Keratinocyte (primary cell): ENCODE data around the gene ZBTB17. TPM values are rescaled to one million over a fixed set of nuclear protein-coding genes. Genes with fewer than 3 reads are reported as not detected.

Experiments
- DNase-seq: peaks from one replicate; pipeline ENCODE4 v3.0.0-alpha.2; 2011; ENCODE audit warnings: low read depth, missing footprints, low spot score
- FAIRE-seq: peaks from 2 replicates; lab custom pipeline; 2011; peaks lifted over from hg19 to GRCh38; lab: Jason Lieb, UNC
- H2AFZ ChIP-seq: 2 replicates; pipeline ENCODE4 v1.6.0; 2012; ENCODE audit warnings: low read length, control low read depth, inconsistent platforms; ENCODE audit not compliant: control insufficient read depth
- H3K27ac ChIP-seq: 2 replicates; pipeline ENCODE4 v1.5.1; 2011; ENCODE audit warnings: low read length; ENCODE audit not compliant: control insufficient read depth, insufficient read depth
- H3K27me3 ChIP-seq: 3 replicates; pipeline ENCODE4 v1.6.0; 2011; ENCODE audit warnings: low read length; ENCODE audit not compliant: control insufficient read depth, insufficient read depth; ENCODE audit errors: extremely low read depth
- H3K36me3 ChIP-seq, 2 experiments: 2 replicates in 1 of 2; 3 replicates in 1 of 2; pipeline ENCODE4 v1.5.1; 2011; ENCODE audit warnings: low read length in 2 of 2, mild to moderate bottlenecking in 1 of 2; ENCODE audit not compliant: control insufficient read depth in 2 of 2, insufficient read depth in 2 of 2; ENCODE audit errors: extremely low read depth in 1 of 2
- H3K4me1 ChIP-seq: 3 replicates; pipeline ENCODE4 v1.5.1; 2011; ENCODE audit warnings: low read length; ENCODE audit not compliant: control insufficient read depth, insufficient read depth; ENCODE audit errors: extremely low read depth
- H3K4me2 ChIP-seq: 3 replicates; pipeline ENCODE4 v1.6.0; 2011; ENCODE audit warnings: low read depth, low read length; ENCODE audit not compliant: control insufficient read depth, insufficient read depth; ENCODE audit errors: extremely low read depth
- H3K4me3 ChIP-seq, 3 experiments: fragments of 200-600 bp in 1 of 3; sonication (generic) in 1 of 3; 2 replicates in 2 of 3; 3 replicates in 1 of 3; pipeline ENCODE4 v1.5.1; 2011 to 2016; ENCODE audit warnings: low read length in 3 of 3, mild to moderate bottlenecking in 3 of 3, control low read depth in 2 of 3, inconsistent platforms in 1 of 3, low read depth in 1 of 3, mixed read lengths in 1 of 3, mixed run types in 1 of 3, moderate library complexity in 1 of 3; ENCODE audit not compliant: control insufficient read depth in 2 of 3, insufficient read depth in 2 of 3; ENCODE audit errors: extremely low read depth in 1 of 3
- H3K79me2 ChIP-seq: 2 replicates; pipeline ENCODE4 v1.6.0; 2012; ENCODE audit warnings: low read length; ENCODE audit not compliant: control insufficient read depth, insufficient read depth
- H3K9ac ChIP-seq: 3 replicates; pipeline ENCODE4 v1.6.0; 2011; ENCODE audit warnings: low read length; ENCODE audit not compliant: control insufficient read depth, insufficient read depth; ENCODE audit errors: extremely low read depth
- H3K9me1 ChIP-seq: 3 replicates; pipeline ENCODE4 v1.6.0; 2011; ENCODE audit warnings: low read length; ENCODE audit not compliant: control insufficient read depth, insufficient read depth; ENCODE audit errors: extremely low read depth
- H3K9me3 ChIP-seq: 2 replicates; pipeline ENCODE4 v1.5.1; 2012; ENCODE audit warnings: low read depth, low read length; ENCODE audit not compliant: control insufficient read depth
- H4K20me1 ChIP-seq: 3 replicates; pipeline ENCODE4 v1.6.0; 2011; ENCODE audit warnings: low read length; ENCODE audit not compliant: control insufficient read depth, insufficient read depth; ENCODE audit errors: extremely low read depth
- EZH2 ChIP-seq: IDR thresholded peaks from one replicate; pipeline ENCODE4 v1.6.1; 2012; ENCODE audit warnings: inconsistent platforms, mild to moderate bottlenecking, low read length, moderate library complexity
- dilution Hi-C: fragments of 300-500 bp; cut with MboI; formaldehyde crosslinking; loops from one replicate; pipeline ENCODE4 v1.7.0; 2020; ENCODE audit warnings: low sequenced_read_pairs; ENCODE audit not compliant: extremely low pct_ligation_motif_present
- polyA plus RNA-seq, 5 experiments: library from polyadenylated mRNA; depleted of rRNA in 3 of 5; stranded (reverse) in 3 of 5; stranded (forward) in 1 of 5; unstranded in 1 of 5; fragments of >200 nt; gene quantifications; 1 replicate in 1 of 5; 2 replicates in 3 of 5; 3 replicates in 1 of 5; pipeline versions ENCODE4 v1.2.1 to v1.2.3, GENCODE V29; 2011 to 2012; ENCODE audit warnings: missing spikeins in 2 of 5, low read depth in 1 of 5, low replicate concordance in 1 of 5
- TF ChIP-seq, protein P1 (sequence below), 3 experiments: IDR thresholded peaks in 1 of 3; conservative IDR thresholded peaks in 1 of 3; optimal IDR thresholded peaks in 1 of 3; 2 replicates in 2 of 3; 3 replicates in 1 of 3; pipeline versions ENCODE3 to v1.5.1; 2011; ENCODE audit warnings: low read length in 3 of 3, mild to moderate bottlenecking in 3 of 3, moderate library complexity in 2 of 3, control low read depth in 1 of 3, inconsistent platforms in 1 of 3; ENCODE audit not compliant: insufficient read depth in 2 of 3; ENCODE audit errors: extremely low read depth in 1 of 3

ZBTB17 gene
- polyA plus RNA-seq, 1 donor (not counting 4 experiments of a cell fraction or from before 2014, with no cell fraction given) = 18.4 TPM

DNA sequence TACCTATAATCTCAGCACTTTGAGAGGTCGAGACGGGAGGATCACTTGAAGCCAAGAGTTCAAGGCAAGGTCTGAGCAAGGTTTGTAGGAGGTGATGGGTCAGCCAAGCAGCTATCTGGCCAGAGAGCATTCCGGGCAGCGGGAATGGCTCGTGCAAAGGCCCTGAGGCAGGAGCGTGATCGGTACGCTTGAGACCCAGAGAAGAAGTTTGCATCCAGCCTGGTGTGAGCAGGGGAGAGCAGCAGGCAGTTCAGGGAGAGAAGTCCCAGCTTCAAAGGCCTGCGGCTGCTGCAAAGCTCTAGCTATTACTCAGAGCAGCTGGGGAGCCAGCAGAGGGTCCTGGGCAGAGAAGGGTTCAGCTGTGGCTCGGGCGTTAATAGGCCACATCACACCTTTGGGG lies 23.0 kb upstream of the ZBTB17 start:
- Histone ChIP-seq H3K9me1 (no peaks in the 10 kb centered on the region), H3K36me3 (no peaks in the 10 kb centered on the region), H3K4me2 (no peak overlapping the region), H3K79me2 (no peaks in the 10 kb centered on the region), H3K4me3 (no peak overlapping the region), H3K9me3 (no peaks in the 10 kb centered on the region), H3K27ac (no peak overlapping the region), H3K4me1 (no peaks in the 10 kb centered on the region), H2AFZ (no peak overlapping the region), H4K20me1 (no peaks in the 10 kb centered on the region), H3K9ac (no peak overlapping the region), H3K27me3 (no peaks in the 10 kb centered on the region)
- TF ChIP-seq, protein P1, sequence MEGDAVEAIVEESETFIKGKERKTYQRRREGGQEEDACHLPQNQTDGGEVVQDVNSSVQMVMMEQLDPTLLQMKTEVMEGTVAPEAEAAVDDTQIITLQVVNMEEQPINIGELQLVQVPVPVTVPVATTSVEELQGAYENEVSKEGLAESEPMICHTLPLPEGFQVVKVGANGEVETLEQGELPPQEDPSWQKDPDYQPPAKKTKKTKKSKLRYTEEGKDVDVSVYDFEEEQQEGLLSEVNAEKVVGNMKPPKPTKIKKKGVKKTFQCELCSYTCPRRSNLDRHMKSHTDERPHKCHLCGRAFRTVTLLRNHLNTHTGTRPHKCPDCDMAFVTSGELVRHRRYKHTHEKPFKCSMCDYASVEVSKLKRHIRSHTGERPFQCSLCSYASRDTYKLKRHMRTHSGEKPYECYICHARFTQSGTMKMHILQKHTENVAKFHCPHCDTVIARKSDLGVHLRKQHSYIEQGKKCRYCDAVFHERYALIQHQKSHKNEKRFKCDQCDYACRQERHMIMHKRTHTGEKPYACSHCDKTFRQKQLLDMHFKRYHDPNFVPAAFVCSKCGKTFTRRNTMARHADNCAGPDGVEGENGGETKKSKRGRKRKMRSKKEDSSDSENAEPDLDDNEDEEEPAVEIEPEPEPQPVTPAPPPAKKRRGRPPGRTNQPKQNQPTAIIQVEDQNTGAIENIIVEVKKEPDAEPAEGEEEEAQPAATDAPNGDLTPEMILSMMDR (optimal IDR thresholded peaks at IDR 0.05 in 1 of 3, IDR thresholded peaks at IDR 0.05 in 1 of 3, conservative IDR thresholded peaks at IDR 0.05 in 1 of 3; ENCODE audit: extremely low read depth in 1 of 3, insufficient read depth in 2 of 3, low read length in 3 of 3) = no peak
- TF ChIP-seq EZH2 = no peak
- FAIRE-seq = no peak
- dilution Hi-C loops = no loop called here
- DNase-seq = no peak

DNA sequence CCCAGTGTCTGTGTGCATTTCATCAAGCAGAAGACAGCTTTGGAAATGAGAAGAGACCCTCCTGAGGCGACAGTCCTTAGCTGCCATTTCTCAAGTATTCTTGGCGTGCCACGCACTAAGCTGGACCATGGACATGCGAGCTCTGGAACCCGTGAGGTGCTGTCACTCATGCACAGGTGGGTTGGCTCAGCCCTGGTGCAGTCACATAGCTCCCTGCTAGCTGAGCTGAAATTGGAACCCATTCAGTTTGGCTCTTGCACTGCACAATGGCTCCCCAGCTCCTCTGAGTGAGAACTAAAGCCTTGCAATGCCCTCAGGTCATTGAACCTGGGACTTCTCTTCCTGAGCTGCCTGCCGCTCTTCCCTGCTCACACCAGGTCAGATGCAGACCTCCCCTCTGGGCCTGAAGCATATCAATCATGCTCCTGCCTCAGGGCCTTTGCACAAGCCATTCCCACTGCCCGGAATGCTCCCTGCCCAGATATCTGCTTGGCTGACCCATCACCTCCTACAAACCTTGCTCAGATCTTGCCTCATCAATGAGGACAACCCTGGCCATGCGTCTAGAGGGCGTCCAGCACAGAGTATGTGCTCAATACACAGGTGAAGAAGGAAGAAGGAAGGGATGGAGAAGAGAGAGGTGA lies 21.9 kb upstream of the ZBTB17 start:
- no peak overlapping the region for H3K27ac ChIP-seq
- dilution Hi-C loops = no loop called here

More for the DNA sequence above, 21.9 kb upstream of the ZBTB17 start:
- Histone ChIP-seq H2AFZ (no peak overlapping the region), H3K9me1 (no peaks in the 10 kb centered on the region), H3K79me2 (no peaks in the 10 kb centered on the region), H3K4me2 (no peak overlapping the region), H4K20me1 (no peaks in the 10 kb centered on the region), H3K4me3 (no peak overlapping the region), H3K9me3 (no peaks in the 10 kb centered on the region), H3K27me3 (no peaks in the 10 kb centered on the region), H3K4me1 (no peaks in the 10 kb centered on the region), H3K9ac (no peak overlapping the region), H3K36me3 (no peaks in the 10 kb centered on the region)
- DNase-seq (no peak), FAIRE-seq (no peak)
- TF ChIP-seq, protein P1 (optimal IDR thresholded peaks at IDR 0.05 in 1 of 3, IDR thresholded peaks at IDR 0.05 in 1 of 3, conservative IDR thresholded peaks at IDR 0.05 in 1 of 3; ENCODE audit: extremely low read depth in 1 of 3, insufficient read depth in 2 of 3, low read length in 3 of 3) = no peak
- TF ChIP-seq EZH2 = no peak
